H1 (cell line): ENCODE data around the gene U2SURP. TPM values are rescaled to one million over a fixed set of nuclear protein-coding genes. Genes with fewer than 3 reads are reported as not detected.

Experiments
- CTCF ChIA-PET: fragments of 300-600 bp; sonication (Branson Sonifier 250); formaldehyde crosslinking; loops from one replicate; lab custom pipeline; 2021; ENCODE audit not compliant: partially characterized antibody; lab: Charles Lee
- POLR2A ChIA-PET: fragments of 300-600 bp; sonication (Branson Sonifier 250); formaldehyde crosslinking; loops from one replicate; lab custom pipeline; 2021; ENCODE audit warnings: inconsistent platforms; ENCODE audit not compliant: partially characterized antibody; lab: Charles Lee
- DNase-seq, 2 experiments: peaks; one replicate each; pipeline versions ENCODE4 v3.0.0 to v3.0.0-alpha.2; 2010 to 2022; ENCODE audit warnings: low spot score in 2 of 2, low read depth in 1 of 2, mixed read lengths in 1 of 2
- FAIRE-seq: peaks from 2 replicates; lab custom pipeline; 2011; peaks lifted over from hg19 to GRCh38; lab: Jason Lieb, UNC
- H2AFZ ChIP-seq: 2 replicates; pipeline ENCODE4 v1.8.1; 2012; ENCODE audit warnings: low read length, inconsistent platforms
- H2AK5ac ChIP-seq: 2 replicates; pipeline ENCODE4 v1.6.1; 2013; ENCODE audit warnings: low read depth, low read length
- H2BK120ac ChIP-seq: replicated peaks from 2 replicates; pipeline ENCODE3; 2013; ENCODE audit warnings: low read depth, low read length, inconsistent platforms
- H2BK12ac ChIP-seq: 2 replicates; pipeline ENCODE4 v1.6.1; 2013; ENCODE audit warnings: low read depth, low read length
- H2BK15ac ChIP-seq: 2 replicates; pipeline ENCODE4 v1.6.1; 2013; ENCODE audit warnings: low read length
- H2BK20ac ChIP-seq: 2 replicates; pipeline ENCODE4 v1.6.1; 2013; ENCODE audit warnings: low read length
- H2BK5ac ChIP-seq: 2 replicates; pipeline ENCODE4 v1.6.1; 2013; ENCODE audit warnings: low read depth, low read length
- H3K14ac ChIP-seq: 2 replicates; pipeline ENCODE4 v1.6.1; 2013; ENCODE audit warnings: inconsistent platforms; ENCODE audit not compliant: insufficient read length
- H3K18ac ChIP-seq: 2 replicates; pipeline ENCODE4 v1.6.1; 2013; ENCODE audit warnings: low read length; ENCODE audit errors: extremely low read depth
- H3K23ac ChIP-seq: 2 replicates; pipeline ENCODE4 v1.6.1; 2013; ENCODE audit warnings: inconsistent platforms; ENCODE audit not compliant: insufficient read length
- H3K23me2 ChIP-seq: 2 replicates; pipeline ENCODE4 v1.6.1; 2013; ENCODE audit warnings: low read depth, low read length
- H3K27ac ChIP-seq: 2 replicates; pipeline ENCODE4 v1.6.1; 2011; ENCODE audit warnings: low read depth, low read length, inconsistent platforms
- H3K27me3 ChIP-seq, 4 experiments: replicated peaks in 1 of 4; 1 replicate in 1 of 4; 2 replicates in 3 of 4; pipeline versions ENCODE4 v1.6.1 to v1.8.1; 2011 to 2013; ENCODE audit warnings: low read length in 3 of 4, mild to moderate bottlenecking in 3 of 4, inconsistent platforms in 2 of 4, mixed read lengths in 2 of 4, moderate library complexity in 1 of 4; ENCODE audit not compliant: control insufficient read depth in 3 of 4, insufficient read depth in 3 of 4; ENCODE audit errors: extremely low read depth in 1 of 4
- H3K36me3 ChIP-seq, 4 experiments: 2 replicates each; pipeline versions ENCODE4 v1.6.1 to v1.8.1; 2011 to 2013; ENCODE audit warnings: mild to moderate bottlenecking in 4 of 4, low read length in 3 of 4, moderate library complexity in 2 of 4, control low read depth in 1 of 4, inconsistent platforms in 1 of 4; ENCODE audit not compliant: insufficient read depth in 4 of 4, control insufficient read depth in 2 of 4
- H3K4ac ChIP-seq: replicated peaks from 2 replicates; pipeline ENCODE3; 2013; ENCODE audit warnings: low read length, low read depth, mixed read lengths, inconsistent platforms; ENCODE audit not compliant: insufficient read length
- H3K4me1 ChIP-seq, 4 experiments: replicated peaks in 1 of 4; 1 replicate in 1 of 4; 2 replicates in 3 of 4; pipeline versions ENCODE4 v1.6.1 to v1.8.1; 2011 to 2013; ENCODE audit warnings: low read length in 3 of 4, inconsistent platforms in 2 of 4, mixed read lengths in 1 of 4; ENCODE audit not compliant: insufficient read depth in 4 of 4, control insufficient read depth in 3 of 4
- H3K4me2 ChIP-seq, 2 experiments: 2 replicates each; pipeline versions ENCODE4 v1.6.1 to v1.8.1; 2011 to 2013; ENCODE audit warnings: low read depth in 2 of 2, low read length in 2 of 2, control low read depth in 1 of 2, inconsistent platforms in 1 of 2, mild to moderate bottlenecking in 1 of 2; ENCODE audit not compliant: insufficient read depth in 1 of 2
- H3K4me3 ChIP-seq, 4 experiments: fragments of 200-600, 300-600 bp in 1 of 4; sonication (generic), shearing (Covaris generic), sonication (Bioruptor Twin) in 1 of 4; 2 replicates each; pipeline versions ENCODE4 v1.5.1 to v1.8.1; 2011 to 2016; ENCODE audit warnings: low read length in 4 of 4, low read depth in 3 of 4, control low read depth in 2 of 4, inconsistent platforms in 2 of 4, mild to moderate bottlenecking in 2 of 4, mixed read lengths in 1 of 4, moderate library complexity in 1 of 4; ENCODE audit not compliant: insufficient read depth in 2 of 4; ENCODE audit errors: extremely low read depth in 1 of 4
- H3K56ac ChIP-seq: replicated peaks from 2 replicates; pipeline ENCODE3; 2013; ENCODE audit warnings: low read depth, mild to moderate bottlenecking, mixed read lengths, low read length, inconsistent platforms; ENCODE audit not compliant: insufficient read length
- H3K79me1 ChIP-seq: 2 replicates; pipeline ENCODE4 v1.6.1; 2013; ENCODE audit warnings: low read depth, low read length, control low read depth
- H3K79me2 ChIP-seq, 2 experiments: 2 replicates each; pipeline versions ENCODE4 v1.6.1 to v1.8.1; 2012 to 2013; ENCODE audit warnings: low read length in 2 of 2, mild to moderate bottlenecking in 2 of 2, inconsistent platforms in 1 of 2; ENCODE audit not compliant: insufficient read depth in 2 of 2, control insufficient read depth in 1 of 2
- H3K9ac ChIP-seq, 4 experiments: replicated peaks in 1 of 4; 1 replicate in 1 of 4; 2 replicates in 3 of 4; pipeline versions ENCODE4 v1.6.1 to v1.8.1; 2011 to 2013; ENCODE audit warnings: low read depth in 3 of 4, low read length in 3 of 4, control low read depth in 2 of 4, mild to moderate bottlenecking in 2 of 4, moderate library complexity in 2 of 4, inconsistent platforms in 1 of 4; ENCODE audit errors: extremely low read depth in 1 of 4
- H3K9me3 ChIP-seq, 2 experiments: 2 replicates each; pipeline versions ENCODE4 v1.6.1 to v1.8.1; 2012 to 2013; ENCODE audit warnings: mild to moderate bottlenecking in 2 of 2, moderate library complexity in 2 of 2, control low read depth in 1 of 2, inconsistent platforms in 1 of 2, low read depth in 1 of 2, low read length in 1 of 2, mixed read lengths in 1 of 2; ENCODE audit not compliant: insufficient read depth in 2 of 2
- H4K20me1 ChIP-seq, 2 experiments: replicated peaks in 1 of 2; 2 replicates each; pipeline versions ENCODE3 to v1.8.1; 2011 to 2013; ENCODE audit warnings: inconsistent platforms in 2 of 2, low read length in 2 of 2, mild to moderate bottlenecking in 1 of 2; ENCODE audit not compliant: insufficient read depth in 2 of 2, control insufficient read depth in 1 of 2
- H4K5ac ChIP-seq: 2 replicates; pipeline ENCODE4 v1.6.1; 2013; ENCODE audit warnings: low read length, low read depth, mixed read lengths, inconsistent platforms; ENCODE audit not compliant: insufficient read length
- H4K8ac ChIP-seq: 2 replicates; pipeline ENCODE4 v1.8.0; 2013; ENCODE audit warnings: mild to moderate bottlenecking, moderate library complexity, low read length, inconsistent platforms; ENCODE audit not compliant: insufficient read depth; ENCODE audit errors: extremely low read depth
- H4K91ac ChIP-seq: replicated peaks from 2 replicates; pipeline ENCODE3; 2013; ENCODE audit warnings: low read length, mixed read lengths, inconsistent platforms; ENCODE audit not compliant: insufficient read length
- TAF7 ChIP-seq: optimal IDR thresholded peaks from 2 replicates; pipeline ENCODE3; 2011; ENCODE audit warnings: low read depth, mild to moderate bottlenecking, inconsistent platforms, low read length, moderate library complexity, borderline replicate concordance
- WGBS, 2 experiments: shearing (Covaris generic) in 1 of 2; methylation state at CpG; one replicate each; pipeline versions ENCODE4 v1.1.6 to v1.1.7; 2013 to 2015; ENCODE audit warnings: low lambda C conversion rate in 2 of 2, mixed read lengths in 2 of 2, inconsistent platforms in 1 of 2, low coverage in 1 of 2, missing lambda C conversion rate in 1 of 2; ENCODE audit not compliant: insufficient replicate concordance in 2 of 2, insufficient coverage in 1 of 2, insufficient read length in 1 of 2; ENCODE audit errors: extremely low coverage in 1 of 2, missing lambda C conversion rate in 1 of 2; 5-methylcytosine and 5-hydroxymethylcytosine counted together
- polyA plus RNA-seq, 7 experiments: library from polyadenylated mRNA; depleted of rRNA in 3 of 7; stranded (reverse) in 5 of 7; unstranded in 2 of 7; fragments of >200 nt in 5 of 7; fragments of 200-250 nt in 2 of 7; gene quantifications; 1 replicate in 5 of 7; 2 replicates in 1 of 7; 4 replicates in 1 of 7; pipeline versions ENCODE4 v1.2.1 to v1.2.3, GENCODE V29; 2011 to 2013; ENCODE audit warnings: missing spikeins in 2 of 7, mixed read lengths in 2 of 7
- total RNA-seq: library from RNA; stranded (reverse); fragmentation: NEBNext Ultra II Directional; extraction: Animal tissue kit (Norgen Biotek cat#: 25700); gene quantifications from 2 replicates; pipeline ENCODE4 v1.2.1, GENCODE V29; 2021

Gene U2SURP
- total and polyA plus RNA-seq, 2 of the 8 experiments (the other 6 are each of a cell fraction or from before 2014, with no cell fraction given) = 22.2 to 167 TPM

DNA sequence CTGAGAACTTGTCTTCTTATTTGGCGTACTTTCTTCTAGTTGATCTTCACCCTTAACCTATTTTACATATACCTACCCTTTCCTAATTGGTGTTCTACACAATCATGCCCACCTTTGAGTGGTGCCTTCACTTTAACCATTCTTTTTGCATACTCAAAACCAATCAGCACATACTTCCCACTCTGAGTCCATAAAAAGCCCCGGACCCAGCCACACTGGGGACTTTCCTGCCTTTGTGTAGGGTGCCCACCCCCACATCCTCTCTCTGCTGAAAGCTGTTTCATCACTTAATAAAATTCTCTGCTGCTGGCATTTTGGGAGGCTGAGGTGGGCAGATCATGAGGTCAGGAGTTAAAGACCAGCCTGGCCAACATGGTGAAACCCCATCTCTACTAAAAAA lies 102.3 kb downstream of the U2SURP start:
- Histone ChIP-seq H3K4me2 (no peak overlapping the region), H3K79me2 (no peaks in the 10 kb centered on the region), H3K9ac (no peak overlapping the region), H4K20me1 (no peaks in the 10 kb centered on the region), H3K23me2 (no peaks in the 10 kb centered on the region), H3K36me3 (no peaks in the 10 kb centered on the region; a peak in 1 of 8 replicates), H2BK15ac (no peak overlapping the region), H3K79me1 (no peaks in the 10 kb centered on the region), H3K23ac (no peak overlapping the region), H3K27ac (no peak overlapping the region), H2BK120ac (no peak overlapping the region), H2AK5ac (no peak overlapping the region), H3K4ac (no peak overlapping the region), H3K14ac (no peak overlapping the region), H3K4me3 (no peak overlapping the region), H2BK12ac (no peak overlapping the region), H3K18ac (no peak overlapping the region), H4K5ac (no peak overlapping the region), H3K56ac (no peak overlapping the region), H4K91ac (no peak overlapping the region), H4K8ac (no peak overlapping the region), H3K9me3 (peaks cover 8 to 11% of the 10 kb centered on the region in 2 experiments), H2AFZ (no peak overlapping the region), H2BK20ac (no peak overlapping the region), H3K27me3 (no peaks in the 10 kb centered on the region), H3K4me1 (no peaks in the 10 kb centered on the region), H2BK5ac (no peak overlapping the region)
- 89% methylated on average over 2 of the region's 2 CpGs; no CpG with 5 or more reads in 1 of the 2 experiments for WGBS, 2 experiments
- DNase-seq (no peak), FAIRE-seq (no peak)
- ChIA-PET POLR2A (no interaction called here), CTCF (no interaction called here)
- no peak for TF ChIP-seq TAF7
